Stimulated activated CD4-positive, alpha-beta T cell treated with anti-CD3 and anti-CD28 coated beads, Interleukin-4, amount 100 ng/mL, for 48 hours (primary cell): ENCODE data around the gene SYT14.

ENCODE experiments used
- DNase-seq, 2 donors: peaks; one replicate each; pipeline ENCODE4 v3.0.0-alpha.2; 2020; ENCODE audit warnings: low read depth in 2 of 2

Gene SYT14

GRCh38 chr1:210200124-210200736, 262.2 kb downstream of the SYT14 start:
- DNase-seq = no peak

- no peak for DNase-seq
Observed at GRCh38 chr1:210201681-210202080, 263.7 kb downstream of the SYT14 start.

GRCh38 chr1:210207597-210208450, 269.8 kb downstream of the SYT14 start:
- no peak for DNase-seq

- DNase-seq = no peak
Observed at GRCh38 chr1:210213335-210213734, 275.3 kb downstream of the SYT14 start.

- no peak for DNase-seq
Observed at GRCh38 chr1:210214573-210215409, 276.8 kb downstream of the SYT14 start.

GRCh38 chr1:210217482-210217881, 279.5 kb downstream of the SYT14 start:
- DNase-seq = no peak

GRCh38 chr1:210218047-210218446, 280.0 kb downstream of the SYT14 start:
- no peak for DNase-seq
